Hepatocyte (in vitro differentiated cells): Measurements from ENCODE around the gene TMEM204.

ENCODE experiments used
- CTCF ChIP-seq: fragments of 200-600 bp; sonication (generic); IDR thresholded peaks from 2 replicates; pipeline ENCODE4 v1.5.1; 2016; ENCODE audit warnings: antibody characterized with exemption, mild to moderate bottlenecking; ENCODE audit not compliant: poor library complexity
- EZH2phosphoT487 ChIP-seq: fragments of 200-600 bp; sonication (generic); IDR thresholded peaks from one replicate; pipeline ENCODE4 v1.6.1; 2018; ENCODE audit warnings: antibody characterized with exemption, mild to moderate bottlenecking, low read depth, moderate library complexity; ENCODE audit not compliant: unreplicated experiment, severe bottlenecking

GRCh38 chr16:1497014-1497598, 36.4 kb upstream of the TMEM204 start:
- TF ChIP-seq CTCF (no peak), EZH2phosphoT487 (no peak)
